Hypothalamus (tissue), 51 donors: ENCODE measurements around the gene SFXN1.

Experiments used
- DNase-seq, 51 donors: peaks; one replicate each; lab custom pipeline; 2025; lab: John Stamatoyannopoulos, UW

Gene SFXN1

GRCh38 chr5:175561085-175561484 lies 82.7 kb downstream of the SFXN1 start:
- no peak for DNase-seq

GRCh38 chr5:175564716-175565115 lies 86.4 kb downstream of the SFXN1 start:
- DNase-seq: no peak

GRCh38 chr5:175566697-175567096 lies 88.3 kb downstream of the SFXN1 start:
- no peak for DNase-seq

- DNase-seq: no peak
Measured at GRCh38 chr5:175567954-175568353, 89.6 kb downstream of the SFXN1 start.

- DNase-seq: no peak
Measured at GRCh38 chr5:175569701-175570100, 91.3 kb downstream of the SFXN1 start.

- no peak for DNase-seq
Measured at GRCh38 chr5:175572886-175573285, 94.5 kb downstream of the SFXN1 start.

- no peak for DNase-seq
Measured at GRCh38 chr5:175573493-175574269, 95.3 kb downstream of the SFXN1 start.

- no peak for DNase-seq
Measured at GRCh38 chr5:175575301-175575700, 96.9 kb downstream of the SFXN1 start.

GRCh38 chr5:175576096-175576495 lies 97.7 kb downstream of the SFXN1 start:
- DNase-seq: no peak

GRCh38 chr5:175576591-175576990 lies 98.2 kb downstream of the SFXN1 start:
- DNase-seq: no peak
